NCI-H524 (cell line): ENCODE data around the gene ENDOU.

Experiments
- DNase-seq, 2 experiments: peaks; one replicate each; lab custom pipeline; 2025; lab: John Stamatoyannopoulos, UW

The ENDOU gene

DNA sequence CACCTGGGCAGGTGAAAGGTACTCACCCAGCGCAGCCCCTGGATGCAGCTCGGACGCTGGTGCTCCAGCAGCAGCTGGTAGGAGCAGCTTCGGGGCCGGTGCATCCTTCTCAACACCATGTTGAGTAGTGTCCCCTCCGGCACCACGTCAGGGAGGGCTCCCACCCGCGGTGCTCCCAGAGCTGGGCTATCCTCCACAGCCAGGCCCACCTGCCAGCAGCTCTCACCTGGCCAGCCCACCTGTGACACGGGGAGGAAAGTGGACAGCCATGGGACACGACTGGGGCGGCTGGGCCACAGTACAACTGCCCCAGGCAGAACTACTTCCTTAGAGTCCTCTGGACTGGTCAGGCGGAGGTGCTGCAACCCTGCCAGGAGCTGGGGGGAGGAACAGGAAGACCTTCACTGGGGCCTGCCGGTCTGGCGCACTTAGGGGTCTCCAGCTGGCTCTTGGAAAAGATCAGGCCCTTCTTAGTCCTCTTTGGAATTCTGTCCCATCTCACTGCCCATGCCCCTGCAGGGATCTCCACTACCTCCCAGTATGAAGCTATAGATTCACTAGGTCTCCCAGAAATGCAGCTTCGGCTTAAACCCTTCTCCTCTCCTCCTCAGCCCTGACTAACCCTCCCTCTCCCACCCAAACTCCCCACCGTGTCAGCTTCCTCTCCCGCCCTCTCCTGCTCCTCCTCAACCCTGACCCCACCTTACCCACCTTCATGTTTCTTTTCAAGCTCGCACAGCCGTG, 32.7 kb upstream of the ENDOU start:
- DNase-seq: no peak

DNA sequence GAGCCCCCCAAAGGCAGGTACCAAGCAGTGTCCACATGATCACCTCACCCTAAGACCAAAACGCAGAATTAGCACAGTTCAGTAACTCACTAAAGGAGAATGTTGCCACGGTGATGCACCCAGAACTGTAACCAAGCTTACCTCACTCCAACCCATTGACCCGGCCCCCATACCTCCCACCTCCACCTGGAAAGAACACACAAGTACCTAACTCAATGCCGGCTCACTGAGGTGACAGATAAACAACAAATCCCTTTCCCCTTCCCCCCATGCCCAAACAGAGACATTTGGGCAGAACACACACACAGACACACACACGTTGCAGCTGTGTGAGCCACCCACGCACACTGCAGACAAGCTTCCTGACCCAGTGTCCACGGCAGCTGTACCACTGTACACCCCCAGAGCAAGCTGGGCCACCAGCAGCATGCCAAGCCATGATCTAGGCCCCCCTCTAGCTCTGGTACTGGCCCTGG, 32.1 kb upstream of the ENDOU start:
- DNase-seq: no peak

DNA sequence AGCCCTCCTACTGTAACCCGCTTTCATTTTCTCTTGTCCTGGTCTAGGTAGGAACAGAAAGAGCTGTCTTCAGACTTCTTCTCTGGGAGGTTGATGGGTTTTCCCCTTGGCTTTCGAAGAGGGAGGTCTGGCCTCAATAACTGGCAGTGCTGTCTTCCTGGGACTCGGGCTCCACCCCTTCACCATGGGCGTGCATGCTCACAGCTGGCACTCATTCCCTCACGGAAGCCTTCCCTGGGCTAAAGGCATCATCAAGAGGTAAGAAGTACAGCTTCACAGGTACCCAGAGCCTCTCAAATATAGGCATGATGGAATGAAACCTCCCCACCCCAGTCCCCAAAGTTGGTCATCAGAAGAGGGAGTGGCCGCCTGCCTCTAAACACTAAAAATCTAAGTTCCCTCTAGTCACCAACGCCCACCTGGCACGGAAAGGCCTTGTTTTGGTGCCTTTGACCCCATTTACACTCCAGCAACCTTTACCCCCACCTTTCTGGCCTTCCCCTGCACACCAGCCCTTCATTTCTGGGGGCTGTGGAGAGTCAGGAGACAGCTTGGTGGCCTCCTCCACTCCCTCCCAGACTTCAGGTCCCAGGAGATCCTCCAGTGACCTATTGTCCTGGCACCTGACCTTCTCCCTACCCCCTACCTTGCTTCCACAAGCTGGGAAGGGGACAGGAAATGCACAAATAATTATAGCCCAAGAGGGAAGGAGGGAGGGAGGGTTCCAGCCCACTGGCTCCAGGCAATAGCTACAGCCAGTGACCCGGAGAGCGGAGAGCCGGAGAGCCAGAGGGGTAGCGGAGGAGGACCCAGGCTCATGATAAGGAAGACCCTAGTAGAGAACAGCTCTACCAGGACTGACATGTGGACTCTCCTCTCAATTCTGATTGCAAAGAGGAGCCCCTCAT, 30.6 kb upstream of the ENDOU start:
- no peak for DNase-seq

DNA sequence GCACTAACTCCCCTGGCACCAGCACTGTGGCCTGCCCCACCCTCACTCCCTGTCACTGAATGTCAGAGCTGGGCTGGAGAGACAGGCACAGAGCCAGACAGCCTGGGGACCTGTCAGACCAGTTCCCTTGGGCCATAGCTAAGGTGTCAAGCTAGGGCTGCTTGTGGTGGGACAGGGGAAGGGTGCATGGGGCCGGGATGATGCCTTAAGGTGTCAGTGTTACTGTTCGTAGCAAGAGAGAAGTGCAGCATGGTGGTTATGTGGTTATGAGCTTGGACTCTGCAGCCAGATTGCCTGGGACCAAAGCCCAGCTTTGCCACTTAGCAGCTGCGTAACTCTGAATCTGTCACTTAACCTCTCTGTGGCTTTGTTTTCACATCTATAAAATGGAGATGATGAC, 29.6 kb upstream of the ENDOU start:
- no peak for DNase-seq

DNA sequence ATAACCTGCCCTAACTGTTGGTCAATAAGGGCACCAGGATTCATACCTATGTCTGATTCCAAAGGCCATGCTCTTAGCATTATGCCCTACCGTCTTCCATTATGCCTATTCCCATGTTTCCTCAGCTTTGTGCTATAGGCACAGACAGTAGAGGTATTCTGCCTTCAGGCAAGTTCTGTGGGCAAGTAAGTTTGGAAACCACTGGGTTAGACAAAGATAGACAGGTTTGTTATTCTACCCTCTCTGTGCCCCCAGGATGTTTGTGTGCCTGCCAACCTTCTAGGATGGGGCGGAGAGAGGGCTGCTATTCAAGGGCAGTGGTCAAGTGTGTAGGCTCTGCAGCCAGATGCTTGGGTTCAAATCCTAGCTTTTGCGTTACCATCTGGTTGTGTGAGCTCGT, 28.8 kb upstream of the ENDOU start:
- no peak for DNase-seq

DNA sequence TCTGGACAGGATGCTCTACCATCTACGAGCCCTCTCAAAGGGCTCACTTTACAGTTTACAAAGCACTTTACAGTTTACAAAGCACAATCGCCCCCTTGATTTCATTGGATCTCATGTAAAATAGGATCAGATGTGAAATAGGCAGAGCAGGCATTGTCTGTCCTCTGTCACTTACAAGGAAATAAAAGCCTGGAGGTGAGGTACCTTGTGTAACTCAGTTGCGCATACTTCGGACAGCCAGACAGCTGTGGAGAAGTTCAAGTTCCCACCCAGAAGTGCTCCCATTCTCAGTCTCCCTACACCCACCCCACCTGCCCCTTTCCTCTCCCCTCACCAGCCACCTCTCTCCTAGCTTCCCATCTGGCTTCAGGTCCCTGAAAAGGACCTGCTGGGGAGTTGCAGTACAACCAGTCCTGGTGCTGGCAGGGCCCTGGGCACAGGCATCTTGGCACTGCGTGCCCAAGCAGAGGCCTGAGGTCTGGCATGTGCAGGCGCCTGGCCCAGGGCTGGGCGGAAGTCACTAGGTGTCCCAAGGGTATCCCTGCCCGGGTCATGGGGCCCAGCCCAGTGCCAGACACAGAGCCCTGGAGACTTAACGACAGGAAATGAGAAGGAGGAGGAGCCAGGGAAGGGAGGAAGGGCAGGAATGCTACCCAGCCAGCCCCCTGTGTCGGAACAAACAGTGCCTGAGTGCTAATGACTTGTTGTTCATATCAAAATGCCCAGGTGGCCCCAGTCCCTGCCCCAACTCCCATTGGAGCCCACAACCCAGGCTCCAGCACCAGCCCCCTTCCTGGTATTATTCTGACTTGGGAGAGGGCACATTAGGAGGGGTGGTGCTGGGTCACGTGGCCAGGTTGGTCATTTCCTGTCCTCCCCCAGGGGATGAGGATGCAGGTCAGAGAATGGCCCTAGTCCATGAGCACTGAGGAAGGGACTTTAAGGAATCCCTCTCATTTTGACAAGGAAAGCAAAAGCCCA, 28.0 kb upstream of the ENDOU start:
- DNase-seq: no peak

DNA sequence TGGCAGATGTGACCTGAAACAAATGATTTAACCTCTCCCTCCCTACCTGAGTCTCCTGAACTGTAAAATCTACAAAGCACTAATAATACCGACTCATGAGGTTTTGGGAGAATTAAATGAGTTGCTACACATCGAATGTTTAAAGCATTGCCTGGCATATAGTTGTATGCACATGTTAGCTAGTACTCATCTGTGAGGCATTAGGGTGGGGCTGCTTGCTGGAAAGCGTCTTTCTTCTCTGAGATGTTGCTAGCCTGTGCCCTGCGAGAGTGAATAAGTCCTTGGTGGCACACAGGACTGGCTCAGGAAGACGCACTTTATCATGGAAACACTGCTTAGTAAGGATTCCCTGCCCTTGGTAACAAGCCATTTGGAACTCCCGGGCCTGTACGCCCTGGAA, 27.3 kb upstream of the ENDOU start:
- DNase-seq: no peak

DNA sequence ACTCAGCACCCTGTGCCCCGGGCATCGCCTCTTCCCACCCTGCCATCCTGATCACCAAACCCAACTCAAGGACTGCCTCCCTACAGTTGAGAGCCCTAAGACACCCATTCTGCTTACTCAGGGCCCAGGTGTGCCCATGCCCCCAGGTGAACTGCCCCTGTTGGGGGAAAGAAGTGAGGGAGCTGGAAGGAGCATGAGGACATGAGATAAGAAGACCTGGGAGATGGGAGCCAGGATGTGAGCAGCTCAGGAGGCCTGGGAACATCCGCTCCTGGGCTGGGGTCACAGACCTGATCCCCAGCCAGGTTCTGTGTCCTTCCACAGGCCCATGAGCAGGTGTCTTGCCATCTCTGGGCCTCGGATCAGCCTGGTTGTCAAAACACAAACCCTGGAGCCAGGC, 26.8 kb upstream of the ENDOU start:
- DNase-seq: no peak

DNA sequence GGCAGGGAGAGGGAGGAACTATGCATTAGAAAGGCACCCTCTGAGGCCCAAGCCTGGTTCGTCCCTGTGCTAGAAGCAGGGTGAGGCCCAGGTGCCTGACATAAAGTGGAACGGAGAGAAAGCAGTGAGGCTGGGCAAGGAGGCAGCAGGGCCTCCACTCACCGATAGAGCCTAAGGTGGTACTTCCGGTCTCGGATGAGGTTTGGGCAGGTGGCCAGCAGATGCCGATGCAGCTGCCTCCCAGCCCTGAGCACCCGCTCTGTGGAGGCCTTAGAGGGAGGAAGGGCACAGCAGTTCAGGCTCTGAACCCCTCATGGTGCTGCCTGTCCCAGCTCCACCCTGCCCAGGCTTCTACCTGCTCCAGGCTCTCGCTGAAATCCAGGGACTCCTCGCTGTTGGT, 26.3 kb upstream of the ENDOU start:
- no peak for DNase-seq

DNA sequence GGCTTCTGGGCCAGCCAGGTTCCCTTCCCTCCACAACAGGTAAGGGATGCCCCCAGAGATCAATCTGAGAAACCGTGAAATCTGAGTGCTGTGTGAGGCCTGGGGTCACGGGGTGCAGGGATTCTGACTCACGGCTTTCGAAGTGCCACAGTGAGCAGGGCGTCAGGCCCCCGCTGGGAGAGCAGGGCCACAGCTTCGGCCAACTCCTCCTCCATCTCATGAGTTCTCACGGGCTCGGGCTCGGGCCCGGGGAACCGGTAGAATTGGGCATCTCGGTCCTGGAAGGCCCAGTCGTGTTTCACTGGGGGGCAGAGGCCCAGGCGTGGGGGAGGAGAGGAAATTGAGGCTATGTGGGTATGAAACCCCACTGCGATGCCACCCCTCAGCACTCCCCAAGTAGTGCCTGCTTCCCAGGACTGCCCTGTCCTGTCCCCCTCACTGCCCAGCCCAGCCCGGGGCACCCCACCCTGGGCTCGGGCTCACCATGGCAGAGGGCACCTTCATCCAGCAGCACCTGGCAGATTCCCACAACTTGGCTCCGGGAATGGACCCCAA, 25.7 kb upstream of the ENDOU start:
- no peak for DNase-seq

DNA sequence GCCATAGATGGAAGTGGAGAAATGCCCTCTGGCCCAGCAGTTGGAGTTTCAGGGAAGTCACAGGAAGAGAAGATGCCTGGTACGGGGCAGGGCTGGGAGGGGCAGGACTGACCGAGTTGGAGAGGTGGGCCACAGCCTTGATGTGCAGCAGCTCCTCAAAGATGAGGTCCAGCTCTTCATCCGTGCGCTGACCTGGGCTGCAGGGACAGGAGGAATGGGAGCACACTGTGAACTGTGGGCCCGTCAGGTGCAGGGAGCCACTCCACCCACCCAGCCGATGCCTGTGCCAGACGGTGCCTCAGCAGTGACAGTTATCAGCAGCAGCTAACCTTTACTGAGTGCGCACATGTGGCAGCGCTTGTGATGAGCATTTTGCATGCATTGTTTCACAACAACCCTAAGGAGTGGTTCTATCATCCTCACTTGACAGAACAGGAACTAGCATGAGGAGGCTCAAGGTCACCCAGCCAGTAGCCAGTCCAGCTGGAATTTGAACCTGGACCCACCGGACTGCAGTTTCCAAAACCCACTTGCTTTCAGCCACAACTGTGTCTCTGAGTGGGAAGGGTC, 25.0 kb upstream of the ENDOU start:
- no peak for DNase-seq

DNA sequence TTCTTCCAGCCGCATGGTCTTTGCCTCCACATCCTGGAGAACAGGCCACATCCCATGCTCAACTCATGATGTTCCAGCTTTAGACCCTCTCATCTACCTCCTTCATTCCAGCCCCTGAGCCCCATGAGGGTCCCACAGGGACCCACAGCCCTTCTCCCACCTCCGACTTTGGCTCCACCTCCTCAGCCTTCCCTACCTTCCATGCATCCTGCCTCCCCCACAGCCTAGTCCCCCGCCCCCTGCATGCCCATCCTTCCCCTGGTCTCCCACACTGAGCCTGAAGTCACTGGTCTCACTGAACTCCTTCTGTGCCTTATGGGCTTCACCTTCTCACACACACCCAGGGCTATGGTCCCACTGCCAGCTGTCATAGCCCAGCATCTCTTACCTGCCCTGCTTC, 23.6 kb upstream of the ENDOU start:
- DNase-seq: no peak

DNA sequence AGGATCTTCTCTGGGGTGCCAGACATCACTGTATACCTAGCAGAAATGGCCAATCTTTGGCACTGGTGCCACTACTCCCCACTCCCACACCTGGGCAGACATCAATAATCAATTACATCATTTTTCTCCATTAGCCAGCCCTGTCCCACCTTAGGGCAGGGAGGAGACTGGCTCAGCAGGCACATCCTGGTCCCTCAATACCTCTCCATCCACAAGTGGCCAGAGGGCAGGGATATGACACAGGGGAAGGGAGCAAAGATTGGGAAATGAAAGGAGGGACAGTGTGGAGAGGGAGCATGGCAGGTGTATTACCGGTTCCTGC, 23.2 kb upstream of the ENDOU start:
- DNase-seq: no peak

DNA sequence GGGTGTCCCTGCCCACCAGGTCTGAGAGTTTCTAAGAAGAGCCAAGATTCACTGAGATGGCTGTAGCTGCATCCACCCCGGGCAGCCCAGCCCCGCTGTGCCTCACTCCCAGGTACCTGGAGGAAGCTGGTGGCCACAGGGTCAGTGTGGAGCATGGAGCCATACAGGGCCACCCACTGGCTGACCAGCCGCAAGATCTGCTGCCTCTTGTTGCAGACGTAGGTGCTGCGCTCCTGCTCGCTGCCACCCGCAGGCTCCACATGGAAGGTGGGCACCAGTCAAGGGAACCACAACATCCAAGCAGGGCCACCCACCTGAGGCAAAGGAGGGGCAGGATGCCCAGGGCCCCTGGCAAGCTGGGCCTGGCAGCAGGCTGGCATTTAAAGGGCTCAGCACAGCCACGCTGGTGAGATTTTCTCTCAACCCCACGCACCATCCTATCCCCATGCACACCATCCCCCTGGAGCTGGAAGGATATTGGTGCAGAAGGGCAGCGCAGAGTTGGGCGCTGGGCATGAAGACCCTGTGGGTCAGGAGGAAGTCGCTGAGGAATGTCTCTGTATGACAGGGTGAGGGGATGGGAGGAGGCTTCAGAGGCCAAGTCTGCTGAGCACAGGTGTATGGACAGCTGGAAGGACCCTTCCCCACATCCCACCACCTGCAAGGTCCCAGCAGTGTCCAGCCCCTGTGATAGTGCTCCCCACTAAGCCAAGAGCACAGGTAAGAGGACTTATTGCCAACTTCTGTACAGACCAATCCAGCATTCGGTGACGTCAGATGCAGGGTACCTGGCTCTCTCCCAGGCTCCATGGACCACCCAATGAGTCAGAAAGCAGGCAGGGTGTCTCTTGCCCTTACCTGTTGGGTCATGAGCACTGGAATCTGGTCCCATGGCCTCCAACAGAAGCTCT, 22.6 kb upstream of the ENDOU start:
- DNase-seq: no peak

DNA sequence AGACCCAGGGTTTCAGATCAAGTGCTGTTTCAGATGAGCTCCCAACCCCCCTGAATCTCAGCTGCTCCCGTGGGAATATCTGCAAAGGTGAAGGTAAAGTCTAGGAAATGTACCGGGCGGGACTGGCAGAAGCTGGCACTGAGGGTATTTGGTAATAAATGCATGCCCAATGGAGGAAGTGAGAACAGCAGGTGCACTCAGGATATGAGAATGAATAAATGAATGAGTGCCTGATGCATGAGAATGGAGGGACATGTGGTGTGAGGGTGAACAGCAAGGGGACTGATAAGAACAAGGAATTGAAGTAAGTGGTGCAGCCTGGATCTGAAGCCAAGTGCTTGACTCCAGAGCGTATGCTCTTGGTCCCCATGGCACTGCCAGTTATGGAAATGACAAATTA, 21.8 kb upstream of the ENDOU start:
- DNase-seq: no peak

DNA sequence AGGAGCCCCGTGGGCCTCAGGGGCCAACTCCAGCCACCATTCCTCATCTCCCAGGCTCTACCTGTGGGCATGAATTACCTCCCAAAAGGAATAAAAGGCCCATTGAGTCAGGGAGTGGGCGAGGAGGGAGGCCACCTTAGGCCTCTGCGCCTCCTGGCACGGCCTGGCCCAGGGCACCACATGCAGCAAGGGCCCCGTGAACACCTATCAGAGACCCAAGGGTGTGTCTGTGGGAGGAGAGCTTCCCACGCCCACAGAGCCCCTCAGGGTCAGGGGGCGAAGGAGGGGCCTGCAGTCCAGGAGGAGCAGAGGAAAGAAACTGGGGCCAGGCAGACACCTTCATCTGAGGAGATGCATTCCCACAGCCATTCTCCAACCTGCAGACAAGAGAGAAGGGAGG, 21.2 kb upstream of the ENDOU start:
- no peak for DNase-seq

DNA sequence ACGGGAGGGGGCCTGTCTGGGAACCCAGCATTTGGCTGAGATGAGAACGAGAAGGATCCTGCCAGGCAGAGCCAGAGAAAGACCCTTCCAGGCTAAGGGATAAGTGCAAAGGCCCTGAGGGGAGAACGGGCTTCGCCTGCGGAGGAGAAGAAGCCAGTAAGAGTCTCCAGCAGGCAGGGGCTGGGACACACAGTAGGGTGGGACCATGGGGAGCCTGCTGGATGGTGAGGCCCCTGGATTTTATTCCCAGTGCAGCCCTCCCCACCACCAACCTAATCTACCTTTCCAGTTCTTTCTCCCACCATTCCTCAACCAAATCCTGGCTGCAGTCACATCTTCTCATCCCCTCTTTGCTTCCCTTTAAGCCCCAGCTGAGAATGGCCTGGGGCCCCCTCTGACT, 20.8 kb upstream of the ENDOU start:
- DNase-seq: no peak

DNA sequence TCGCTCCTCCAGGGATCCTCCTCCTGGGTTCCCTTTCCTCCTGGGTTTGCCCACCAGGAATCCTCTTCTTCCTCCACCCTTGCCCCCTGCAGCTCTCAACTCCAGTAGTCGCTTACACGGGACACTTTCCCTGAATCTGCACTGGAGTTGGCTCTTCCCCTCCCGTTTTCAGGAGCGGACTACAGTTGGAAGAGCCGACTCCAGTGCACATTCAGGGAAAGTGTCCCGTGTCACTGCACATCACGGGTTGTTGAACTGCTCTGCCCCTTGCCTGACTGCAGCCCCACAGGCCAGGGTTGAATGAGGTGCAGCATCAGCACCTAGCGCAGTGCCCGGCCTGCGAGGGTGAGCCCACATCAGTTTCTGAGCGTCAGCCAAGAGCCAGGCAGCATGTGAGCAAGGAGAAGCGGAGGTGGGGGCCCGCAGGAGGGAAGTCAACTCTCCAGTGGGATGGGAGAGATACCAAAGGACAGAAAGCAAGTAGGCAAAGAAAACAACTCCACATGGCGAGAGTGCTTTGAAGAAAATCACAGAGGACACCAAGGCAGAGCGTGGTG, 20.3 kb upstream of the ENDOU start:
- DNase-seq: no peak

DNA sequence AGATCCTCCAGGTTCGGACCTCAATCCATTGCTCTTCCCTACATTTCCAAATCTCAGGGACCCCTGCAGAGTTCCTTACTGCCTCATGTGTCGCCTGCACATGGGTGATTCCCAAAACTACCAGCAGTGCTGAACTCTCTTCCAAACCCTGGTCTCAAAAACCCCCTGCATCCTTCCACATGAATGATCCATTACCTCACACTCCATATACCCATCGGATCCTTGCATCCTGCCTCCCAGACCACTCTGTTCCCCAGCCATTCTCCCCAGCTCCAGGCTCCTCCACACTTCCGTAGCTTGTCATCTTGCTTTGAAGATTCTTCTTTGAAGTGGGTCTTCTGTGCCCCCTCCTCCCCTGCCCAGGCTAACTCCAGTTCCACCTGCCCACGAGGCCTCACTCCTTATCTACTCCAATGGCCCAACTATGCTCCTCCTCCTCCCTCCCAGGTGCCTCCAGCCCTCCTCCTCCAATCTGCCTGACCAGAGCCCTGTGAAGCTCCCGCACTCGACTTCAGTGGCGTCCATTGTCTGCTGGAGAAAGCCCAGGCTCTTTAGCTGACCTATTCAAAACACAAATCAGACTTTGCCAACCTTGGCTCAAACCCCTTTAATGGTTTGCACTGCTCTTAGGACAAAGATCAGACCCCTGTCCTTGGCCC, 19.6 kb upstream of the ENDOU start:
- no peak for DNase-seq
